Lung (tissue), 12 donors: Measurements from ENCODE around the gene LDB2. TPM values are rescaled to one million over a fixed set of nuclear protein-coding genes. Genes with fewer than 3 reads are reported as not detected.
A peak's percentile ranks its signal among the peaks of the same experiment; 100 is the strongest.

Experiments
- ATAC-seq: fragments of 200-7000 bp; cut with Tn5 transposase; one replicate; pipeline ENCODE4 v1.9.1; 2020; ENCODE audit warnings: moderate number of reproducible peaks; ENCODE audit not compliant: insufficient read depth, low FRiP score
- DNase-seq, 3 donors: peaks; one replicate each; pipeline ENCODE4 v3.0.0-alpha.2; 2013 to 2017
- H3K27ac ChIP-seq, 2 donors: one replicate each; pipeline ENCODE4 v1.5.1; 2013; ENCODE audit warnings: mild to moderate bottlenecking in 2 of 2, moderate library complexity in 2 of 2, control low read depth in 1 of 2, inconsistent platforms in 1 of 2, low read depth in 1 of 2, low read length in 1 of 2
- H3K27me3 ChIP-seq, 3 donors: one replicate each; pipeline ENCODE4 v1.5.1; 2013; ENCODE audit warnings: low read length in 2 of 3; ENCODE audit not compliant: control insufficient read depth in 3 of 3, insufficient read depth in 3 of 3
- H3K36me3 ChIP-seq, 4 donors: one replicate each; pipeline ENCODE4 v1.5.1; 2013; ENCODE audit warnings: low read length in 4 of 4, mild to moderate bottlenecking in 1 of 4, moderate library complexity in 1 of 4; ENCODE audit not compliant: control insufficient read depth in 4 of 4, insufficient read depth in 4 of 4
- H3K4me1 ChIP-seq, 5 donors: one replicate each; pipeline ENCODE4 v1.5.1; 2013; ENCODE audit warnings: low read length in 5 of 5, mild to moderate bottlenecking in 2 of 5, moderate library complexity in 1 of 5; ENCODE audit not compliant: control insufficient read depth in 5 of 5, insufficient read depth in 5 of 5
- H3K4me3 ChIP-seq: one replicate; pipeline ENCODE4 v1.5.1; 2013; ENCODE audit warnings: mild to moderate bottlenecking, control low read depth, moderate library complexity
- H3K9ac ChIP-seq, 2 donors: one replicate each; pipeline ENCODE4 v1.5.1; 2013; ENCODE audit warnings: low read length in 2 of 2, control low read depth in 1 of 2; ENCODE audit not compliant: insufficient read depth in 1 of 2
- H3K9me3 ChIP-seq, 4 donors: one replicate each; pipeline ENCODE4 v1.5.1; 2013; ENCODE audit warnings: low read length in 3 of 4, mild to moderate bottlenecking in 1 of 4, moderate library complexity in 1 of 4; ENCODE audit not compliant: control insufficient read depth in 4 of 4, insufficient read depth in 3 of 4
- CTCF ChIP-seq: IDR thresholded peaks from 2 replicates; pipeline ENCODE4 v1.5.1; 2012; ENCODE audit warnings: mild to moderate bottlenecking; ENCODE audit errors: control extremely low read depth, extremely low read depth
- WGBS, 2 donors: extraction: QIAGEN DNeasy Blood & Tissue Kit; methylation state at CpG; one replicate each; pipeline ENCODE4 v1.1.7; 2013; 5-methylcytosine and 5-hydroxymethylcytosine counted together
- polyA plus RNA-seq, 2 donors: library from polyadenylated mRNA; stranded (reverse); fragments of 200-250 nt; gene quantifications; one replicate each; pipeline ENCODE4 v1.2.1, GENCODE V29; 2013
- total RNA-seq, 2 donors: library from RNA; depleted of rRNA in 1 of 2; stranded (reverse); fragments of >200 nt in 1 of 2; gene quantifications; one replicate each; pipeline ENCODE4 v1.2.1, GENCODE V29; 2014 to 2021
- donor health status: control.
- donor health status: control.
- donor health status: Bipolar disorder and iron deficiency.
- donor health status: healthy.
- donor health status: DM: yes; HTN: yes; CAD: no.

LDB2 gene
- total and polyA plus RNA-seq, 4 donors: 18.1 to 147 (median 46.1) TPM

- no peaks in the 10 kb centered on the region for H3K36me3 ChIP-seq
- DNase-seq (no peak), ATAC-seq (no peak)
- no peak for TF ChIP-seq CTCF
- no peaks in the 10 kb centered on the region for H3K9me3 ChIP-seq
- H3K9ac ChIP-seq: no peak overlapping the region
- no peak overlapping the region for H3K27ac ChIP-seq
- H3K4me1 ChIP-seq: peaks cover 0 to 12% (median 3%) of the 10 kb centered on the region in 5 donors
- no peaks in the 10 kb centered on the region for H3K27me3 ChIP-seq
- H3K4me3 ChIP-seq: no peak overlapping the region
- 43 to 53% methylated on average over 4 of the region's 4 CpGs for WGBS, 2 donors
Measured at GRCh38 chr4:16827045-16827444, 71.4 kb downstream of the LDB2 start.

GRCh38 chr4:16826406-16826910, 72.0 kb downstream of the LDB2 start:
- Histone ChIP-seq H3K4me3 (no peak overlapping the region), H3K4me1 (peaks cover 0 to 12% (median 3%) of the 10 kb centered on the region in 5 donors), H3K9ac (no peak overlapping the region), H3K27me3 (no peaks in the 10 kb centered on the region), H3K36me3 (no peaks in the 10 kb centered on the region), H3K27ac (no peak overlapping the region), H3K9me3 (no peaks in the 10 kb centered on the region)
- no peak for TF ChIP-seq CTCF
- ATAC-seq: no peak
- WGBS, 2 donors: 82 to 88% methylated on average over 3 of the region's 3 CpGs
- no peak for DNase-seq

- Histone ChIP-seq H3K27me3 (no peaks in the 10 kb centered on the region), H3K9me3 (no peaks in the 10 kb centered on the region), H3K36me3 (no peaks in the 10 kb centered on the region), H3K27ac (no peak overlapping the region), H3K9ac (no peak overlapping the region), H3K4me3 (no peak overlapping the region), H3K4me1 (peaks cover 0 to 17% (median 3%) of the 10 kb centered on the region in 5 donors)
- 80 to 83% methylated on average over 4 of the region's 4 CpGs for WGBS, 2 donors
- DNase-seq (no peak), ATAC-seq (no peak)
- no peak for TF ChIP-seq CTCF
Measured at GRCh38 chr4:16824278-16824806, 74.1 kb downstream of the LDB2 start.

GRCh38 chr4:16820329-16820728, 78.1 kb downstream of the LDB2 start:
- Histone ChIP-seq H3K4me3 (no peak overlapping the region), H3K27ac (no peak overlapping the region), H3K9me3 (no peaks in the 10 kb centered on the region), H3K9ac (no peak overlapping the region), H3K4me1 (peaks cover 0 to 10% (median 0%) of the 10 kb centered on the region in 5 donors), H3K36me3 (no peaks in the 10 kb centered on the region), H3K27me3 (no peaks in the 10 kb centered on the region)
- 35 to 44% methylated on average over 6 of the region's 6 CpGs for WGBS, 2 donors
- no peak for TF ChIP-seq CTCF
- peak in 2 of 3 donors; percentile 27 to 52 for DNase-seq
- ATAC-seq: no peak
